B cell (primary cell): Measurements from ENCODE around the gene RNGTT. TPM values are rescaled to one million over a fixed set of nuclear protein-coding genes. Genes with fewer than 3 reads are reported as not detected.

Experiments
- ATAC-seq: fragments of 200-7000 bp; cut with Tn5 transposase; one replicate; pipeline ENCODE4 v1.10.0; 2021; ENCODE audit warnings: low read depth, mild to moderate bottlenecking, moderate number of reproducible peaks, moderate library complexity
- CTCF ChIA-PET: fragments of 350-600 bp; sonication (Branson Sonifier 250); formaldehyde crosslinking; loops from one replicate; lab custom pipeline; 2021; ENCODE audit warnings: antibody characterized with exemption, inconsistent platforms; lab: Charles Lee
- POLR2A ChIA-PET: fragments of 350-600 bp; sonication (Branson Sonifier 250); formaldehyde crosslinking; loops from one replicate; lab custom pipeline; 2021; ENCODE audit warnings: antibody characterized with exemption; lab: Charles Lee
- DNase-seq: peaks from one replicate; pipeline ENCODE4 v3.0.0; 2013
- H2AFZ ChIP-seq: 2 replicates; pipeline ENCODE4 v1.6.1; 2012; ENCODE audit warnings: mild to moderate bottlenecking, low read depth, low read length; ENCODE audit not compliant: insufficient read depth, poor library complexity, severe bottlenecking
- H3K27ac ChIP-seq, 2 donors: 1 replicate in 1 of 2; 2 replicates in 1 of 2; pipeline ENCODE4 v1.5.1; 2012 to 2013; ENCODE audit warnings: low read length in 2 of 2, mild to moderate bottlenecking in 2 of 2, moderate library complexity in 1 of 2
- H3K27me3 ChIP-seq, 4 experiments: fragments of 200-600 bp in 1 of 4; sonication (generic) in 1 of 4; replicated peaks in 1 of 4; 1 replicate in 2 of 4; 2 replicates in 2 of 4; pipeline versions ENCODE4 v1.6.1 to v1.7.0; 2013 to 2016; ENCODE audit warnings: low read length in 3 of 4, mild to moderate bottlenecking in 2 of 4, mixed read lengths in 1 of 4, moderate library complexity in 1 of 4; ENCODE audit not compliant: insufficient read depth in 4 of 4, control insufficient read depth in 3 of 4; ENCODE audit errors: control extremely low read depth in 1 of 4
- H3K36me3 ChIP-seq, 2 experiments: replicated peaks in 1 of 2; 1 replicate in 1 of 2; 2 replicates in 1 of 2; pipeline versions ENCODE4 v1.6.1 to v1.7.1; 2013; ENCODE audit warnings: low read length in 1 of 2; ENCODE audit not compliant: insufficient read depth in 2 of 2, control insufficient read depth in 1 of 2; ENCODE audit errors: control extremely low read depth in 1 of 2, extremely low read depth in 1 of 2
- H3K4me1 ChIP-seq, 2 donors: fragments of 200-600 bp in 1 of 2; sonication (generic) in 1 of 2; 1 replicate in 1 of 2; 2 replicates in 1 of 2; pipeline versions ENCODE4 v1.5.1 to v1.6.1; 2013 to 2017; ENCODE audit warnings: low read length in 2 of 2; ENCODE audit not compliant: control insufficient read depth in 2 of 2, insufficient read depth in 2 of 2
- H3K4me2 ChIP-seq: replicated peaks from 2 replicates; pipeline ENCODE3; 2012; ENCODE audit warnings: mild to moderate bottlenecking, low read depth, low read length; ENCODE audit not compliant: poor library complexity, severe bottlenecking
- H3K4me3 ChIP-seq, 5 experiments: fragments of 200-600 bp in 1 of 5; sonication (generic) in 1 of 5; 1 replicate in 3 of 5; 2 replicates in 2 of 5; pipeline versions ENCODE4 v1.5.1 to v1.7.0; 2011 to 2016; ENCODE audit warnings: low read length in 4 of 5, mild to moderate bottlenecking in 4 of 5, low read depth in 2 of 5, control low read depth in 1 of 5, moderate library complexity in 1 of 5; ENCODE audit not compliant: insufficient read depth in 1 of 5; ENCODE audit errors: control extremely low read depth in 1 of 5, extremely low read depth in 1 of 5
- H3K79me2 ChIP-seq: fragments of 200-600 bp; sonication (generic); one replicate; pipeline ENCODE4 v1.6.0; 2016; ENCODE audit warnings: low read length; ENCODE audit not compliant: control insufficient read depth, insufficient read depth
- H3K9ac ChIP-seq: fragments of 200-600 bp; sonication (generic); 2 replicates; pipeline ENCODE4 v1.6.1; 2017; ENCODE audit warnings: mild to moderate bottlenecking, low read length, moderate library complexity
- H3K9me3 ChIP-seq, 3 donors: one replicate each; pipeline versions ENCODE4 v1.6.1 to v1.7.1; 2013; ENCODE audit warnings: low read length in 2 of 3; ENCODE audit not compliant: control insufficient read depth in 2 of 3, insufficient read depth in 1 of 3; ENCODE audit errors: control extremely low read depth in 1 of 3
- H4K20me1 ChIP-seq: 2 replicates; pipeline ENCODE4 v1.6.0; 2012; ENCODE audit warnings: mild to moderate bottlenecking, low read length; ENCODE audit not compliant: insufficient read depth, control insufficient read depth, poor library complexity, severe bottlenecking
- H3K27ac Mint-ChIP-seq: one replicate; pipeline ENCODE4 v1.8.0; 2021; ENCODE audit warnings: mixed read lengths
- H3K27me3 Mint-ChIP-seq: one replicate; pipeline ENCODE4 v1.8.0; 2021; ENCODE audit warnings: mixed read lengths
- H3K4me1 Mint-ChIP-seq: one replicate; pipeline ENCODE4 v1.8.0; 2021; ENCODE audit warnings: mixed read lengths
- H3K4me3 Mint-ChIP-seq: one replicate; pipeline ENCODE4 v1.8.0; 2021; ENCODE audit warnings: mixed read lengths
- H3K9me3 Mint-ChIP-seq: one replicate; pipeline ENCODE4 v1.8.0; 2022; ENCODE audit warnings: mixed read lengths; ENCODE audit not compliant: insufficient read depth
- CTCF ChIP-seq: fragments of 200-600 bp; IDR thresholded peaks from one replicate; pipeline ENCODE4 v1.8.0; 2022; ENCODE audit warnings: antibody characterized with exemption, mild to moderate bottlenecking
- EZH2 ChIP-seq: IDR thresholded peaks from 2 replicates; pipeline ENCODE4 v1.6.1; 2012; ENCODE audit warnings: borderline replicate concordance, low read depth, mild to moderate bottlenecking, moderate library complexity, low read length; ENCODE audit not compliant: insufficient read depth, poor library complexity, severe bottlenecking
- WGBS: methylation state at CpG from one replicate; pipeline ENCODE4 v1.1.5; 2013; ENCODE audit warnings: missing lambda C conversion rate; ENCODE audit not compliant: insufficient coverage; 5-methylcytosine and 5-hydroxymethylcytosine counted together
- intact Hi-C: fragments of 100-400 bp; cut with micrococcal nuclease; formaldehyde crosslinking; loops from one replicate; pipeline ENCODE4 v1.10.0; 2022
- polyA plus RNA-seq: library from polyadenylated mRNA; depleted of rRNA; stranded (reverse); fragments of >200 nt; gene quantifications from 2 replicates; pipeline ENCODE4 v1.2.3, GENCODE V29; 2012
- total RNA-seq, 2 donors: library from RNA; stranded (reverse); fragments of 120-200 nt in 1 of 2; gene quantifications; 1 replicate in 1 of 2; 2 replicates in 1 of 2; pipeline versions ENCODE4 v1.2.3 to v1.2.4, GENCODE V29; 2013 to 2022

RNGTT gene
- total and polyA plus RNA-seq, 2 donors (not counting 1 experiment from before 2014, with no cell fraction given): 10.8 to 29.1 TPM

- Histone ChIP-seq H3K36me3 (peaks cover 3% of the 10 kb centered on the region in 2 experiments), H3K4me2 (no peak overlapping the region), H3K27ac (no peak overlapping the region), H2AFZ (no peak overlapping the region), H3K27me3 (no peaks in the 10 kb centered on the region), H3K9ac (no peak overlapping the region), H3K4me3 (no peak overlapping the region), H3K9me3 (no peaks in the 10 kb centered on the region), H3K4me1 (no peaks in the 10 kb centered on the region), H3K79me2 (no peaks in the 10 kb centered on the region), H4K20me1 (no peaks in the 10 kb centered on the region)
- ATAC-seq (no peak), DNase-seq (no peak)
- intact Hi-C loops: no loop called here
- ChIA-PET POLR2A (no interaction called here), CTCF (no interaction called here)
- H3K27ac Mint-ChIP-seq: no peak overlapping the region
- H3K9me3 Mint-ChIP-seq: no peaks in the 10 kb centered on the region
- H3K4me3 Mint-ChIP-seq: no peak overlapping the region
- H3K4me1 Mint-ChIP-seq: no peaks in the 10 kb centered on the region
- no peaks in the 10 kb centered on the region for H3K27me3 Mint-ChIP-seq
- TF ChIP-seq CTCF (no peak), EZH2 (no peak)
Observed at GRCh38 chr6:88842320-88842719, 121.1 kb downstream of the RNGTT start.

- no peaks in the 10 kb centered on the region for H3K27me3 ChIP-seq
- Mint-ChIP-seq H3K9me3 (no peaks in the 10 kb centered on the region), H3K4me3 (no peak overlapping the region), H3K27me3 (no peaks in the 10 kb centered on the region), H3K4me1 (no peaks in the 10 kb centered on the region), H3K27ac (peak overlapping the region; percentile 33)
- H3K4me1 ChIP-seq: no peaks in the 10 kb centered on the region
- intact Hi-C loops: no loop called here
- no peak for DNase-seq
- no peaks in the 10 kb centered on the region for H4K20me1 ChIP-seq
- H3K4me3 ChIP-seq: no peak overlapping the region
- peaks cover 0 to 8% (median 4%) of the 10 kb centered on the region in 3 donors for H3K9me3 ChIP-seq
- no peaks in the 10 kb centered on the region for H3K79me2 ChIP-seq
- ChIA-PET CTCF (no interaction called here), POLR2A (no interaction called here)
- no peak overlapping the region for H3K4me2 ChIP-seq
- WGBS: no CpG with 5 or more reads among the region's 3 CpGs
- H3K36me3 ChIP-seq: peaks cover 3% of the 10 kb centered on the region in 2 experiments
- H2AFZ ChIP-seq: no peak overlapping the region
- no peak for ATAC-seq
- TF ChIP-seq EZH2 (no peak), CTCF (no peak)
- H3K9ac ChIP-seq: no peak overlapping the region
- H3K27ac ChIP-seq: no peak overlapping the region
Observed at GRCh38 chr6:88840796-88841539, 122.5 kb downstream of the RNGTT start.
